Measurements from ENCODE around the gene ECT2.
"Not testable (repeated sequence)": the region's sequence is repeated elsewhere in the genome, so short reads cannot be mapped to it uniquely, and the experiment has no call there.

Gene ECT2

DNA sequence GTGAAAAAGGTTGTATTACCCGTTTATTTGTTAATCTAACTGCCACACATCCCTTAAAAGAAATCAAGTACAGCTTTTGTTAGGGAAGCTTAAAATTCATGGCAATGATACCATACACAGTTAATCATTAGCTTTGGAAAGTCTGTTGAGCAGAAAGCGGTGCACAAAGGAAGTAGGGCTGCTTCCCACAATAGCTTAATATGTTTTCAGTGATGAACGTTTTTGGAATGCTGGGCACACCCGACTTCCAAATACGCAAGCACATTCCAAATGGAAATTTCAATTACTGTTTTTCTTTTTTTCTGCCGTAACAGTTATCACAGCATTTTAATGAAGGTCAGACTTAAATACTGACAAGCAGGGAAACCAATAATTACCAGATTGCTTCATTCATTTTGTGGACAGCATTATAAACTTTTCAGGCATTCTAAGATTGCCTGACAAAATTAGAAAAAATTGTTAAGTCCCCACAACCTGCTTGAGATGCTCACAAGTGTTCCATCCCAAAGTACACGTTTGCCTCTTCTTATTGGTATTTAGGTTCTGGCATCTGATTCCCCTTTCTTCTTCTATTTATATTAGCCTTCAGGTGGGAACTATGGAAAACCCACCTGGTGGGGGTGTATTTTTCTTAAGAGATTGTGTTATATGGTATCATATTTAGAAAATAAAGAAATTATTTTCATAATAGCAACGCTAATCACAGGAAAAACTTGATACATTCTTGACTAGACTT is 1.1 kb upstream of the ECT2 start:
- no peak for DNase-seq

DNA sequence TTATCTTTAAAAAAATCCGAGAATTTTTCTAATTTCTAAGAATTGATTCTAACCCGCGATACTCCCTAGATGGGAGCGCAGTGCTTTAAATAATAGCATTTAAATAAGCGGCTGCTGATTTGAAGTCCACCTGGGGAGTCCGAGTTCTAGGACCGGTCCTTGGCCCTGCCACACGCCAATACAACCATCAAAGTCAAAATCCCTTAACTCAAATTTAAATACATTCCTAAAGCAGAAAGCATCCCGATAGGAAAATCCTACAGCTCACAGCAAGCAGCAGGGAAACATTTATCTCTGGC is 508 bp upstream of the ECT2 start:
- no peak for DNase-seq

DNA sequence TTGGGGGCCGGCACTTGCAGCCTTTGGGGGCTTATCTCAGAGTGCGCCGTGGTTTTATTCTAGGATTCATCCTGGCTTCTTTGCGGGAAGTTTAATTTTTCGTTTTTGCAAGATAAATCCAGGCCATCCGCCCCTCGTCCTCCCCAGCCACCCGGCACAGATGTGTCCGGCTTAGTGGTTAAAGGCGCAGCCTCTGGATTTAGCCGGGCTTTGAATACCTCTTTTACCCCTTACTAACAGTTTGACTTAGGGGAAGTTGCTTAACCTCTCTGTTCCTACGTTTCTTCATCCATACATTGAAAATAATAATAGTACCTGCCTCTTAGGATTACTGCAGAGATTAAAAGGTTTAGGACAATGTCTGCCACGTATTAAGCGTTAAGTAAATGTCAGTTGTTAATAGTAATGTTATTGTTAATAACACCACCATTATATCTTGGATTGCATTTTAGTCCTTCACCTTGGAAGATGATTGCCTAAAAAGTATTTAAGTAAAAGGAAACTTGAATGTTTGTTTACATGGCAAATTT is 714 bp downstream of the ECT2 start:
- DNase-seq = no peak

DNA sequence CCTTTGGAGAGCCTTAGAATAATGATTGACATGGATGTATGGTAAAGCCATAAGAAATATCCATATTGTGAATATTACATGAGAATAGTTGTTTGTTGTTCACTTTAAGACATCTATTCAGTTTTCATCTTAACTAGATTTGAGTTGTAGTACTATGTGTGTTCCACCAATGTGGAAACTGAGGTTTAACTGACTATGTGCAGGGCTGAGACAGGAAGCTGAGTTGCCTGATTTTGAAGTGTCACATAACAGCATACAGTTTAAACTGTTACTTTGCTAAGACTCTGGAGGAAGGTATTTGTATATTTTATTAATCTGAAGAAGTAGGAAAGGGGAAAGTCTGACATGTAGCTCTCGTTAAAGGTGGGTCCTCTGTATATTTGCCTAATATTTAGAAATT is 2.1 kb downstream of the ECT2 start:
- DNase-seq = no peak

DNA sequence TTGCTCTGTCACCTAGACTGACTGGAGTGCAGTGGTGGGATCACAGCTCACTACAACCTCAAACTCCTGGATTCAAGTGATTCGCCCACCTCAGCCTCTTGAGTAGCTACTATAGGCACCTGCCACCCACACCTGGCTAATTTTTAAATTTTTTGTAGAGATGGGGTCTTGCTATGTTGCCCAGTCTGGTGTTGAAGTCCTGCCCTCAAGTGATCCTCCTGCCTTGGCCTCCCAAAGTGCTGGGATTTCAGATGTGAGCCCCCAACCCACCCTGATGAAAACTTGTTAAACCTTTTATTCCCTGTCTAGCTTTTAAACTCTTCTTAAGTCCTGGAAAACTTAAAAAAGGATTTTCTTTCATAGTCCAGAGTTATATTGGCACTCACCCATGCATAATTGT is 2.6 kb downstream of the ECT2 start:
- DNase-seq = no peak

DNA sequence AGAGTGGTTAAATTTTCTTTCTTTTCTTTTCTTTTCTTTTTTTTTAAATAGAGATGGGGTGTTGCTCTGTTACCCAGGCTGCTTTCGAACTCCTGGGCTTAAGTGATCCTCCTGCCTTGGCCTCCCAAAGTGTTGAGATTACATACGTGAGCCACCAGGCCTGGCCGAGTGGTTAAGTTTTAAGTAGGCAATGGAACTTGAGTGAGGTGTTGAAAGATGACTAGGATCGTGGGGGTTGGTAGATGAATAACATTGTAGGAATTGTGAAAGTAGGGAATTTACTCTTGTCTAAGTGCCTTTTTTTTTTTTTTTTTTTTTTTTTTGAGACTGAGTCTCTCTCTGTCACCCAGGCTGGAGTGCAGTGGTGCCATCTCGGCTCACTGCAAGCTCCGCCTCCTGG is 9.9 kb downstream of the ECT2 start:
- not testable (repeated sequence) for DNase-seq

DNA sequence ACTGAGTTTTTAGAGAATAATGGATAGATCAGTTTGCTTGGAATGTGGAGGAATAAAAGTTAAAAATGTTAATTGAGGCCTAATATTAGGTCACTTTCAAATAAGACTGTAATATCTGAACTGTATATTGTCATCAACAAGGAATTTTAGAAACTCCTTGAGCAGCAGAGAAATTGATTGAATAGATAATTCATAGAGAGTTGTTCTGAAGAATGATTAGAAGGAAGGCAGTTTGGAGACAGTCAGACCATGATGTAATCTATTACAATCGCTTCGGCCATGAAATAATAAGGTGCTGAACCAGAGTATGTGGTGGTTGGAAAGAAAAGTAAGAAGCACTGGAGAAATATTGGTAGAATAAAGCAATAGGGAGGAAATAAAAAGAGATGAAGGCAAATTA is 15.7 kb downstream of the ECT2 start:
- no peak for DNase-seq

DNA sequence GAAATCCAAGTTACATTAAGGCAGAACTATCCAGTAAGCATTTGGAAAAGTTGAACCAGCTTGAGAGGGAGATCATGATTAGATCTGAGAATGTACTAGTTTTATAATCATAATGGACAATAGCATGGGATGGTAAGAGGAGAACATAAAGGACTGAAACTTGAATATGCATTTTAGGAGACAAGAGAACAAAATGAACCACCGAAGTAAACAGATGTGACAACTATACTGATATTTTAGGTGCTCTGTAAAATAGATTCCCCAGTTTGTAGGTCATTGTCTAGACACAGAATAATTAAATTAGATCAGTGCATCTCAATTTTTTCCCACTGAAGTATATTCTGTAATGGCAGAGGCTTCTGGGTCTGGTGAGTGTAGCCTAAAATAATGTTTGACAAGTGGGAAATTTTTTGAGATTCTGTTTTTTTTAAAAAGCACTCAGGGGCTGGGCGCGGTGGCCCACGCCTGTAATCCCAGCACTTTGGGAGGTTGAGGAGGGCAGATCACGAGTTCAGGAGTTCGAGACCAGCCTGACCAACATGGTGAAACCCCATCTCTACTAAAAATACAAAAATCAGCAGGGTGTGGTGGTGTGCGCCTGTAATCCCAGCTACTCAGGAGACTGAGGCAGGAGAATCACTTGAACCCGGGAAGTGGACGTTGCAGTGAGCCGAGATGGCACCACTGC is 16.3 kb downstream of the ECT2 start:
- no peak for DNase-seq

DNA sequence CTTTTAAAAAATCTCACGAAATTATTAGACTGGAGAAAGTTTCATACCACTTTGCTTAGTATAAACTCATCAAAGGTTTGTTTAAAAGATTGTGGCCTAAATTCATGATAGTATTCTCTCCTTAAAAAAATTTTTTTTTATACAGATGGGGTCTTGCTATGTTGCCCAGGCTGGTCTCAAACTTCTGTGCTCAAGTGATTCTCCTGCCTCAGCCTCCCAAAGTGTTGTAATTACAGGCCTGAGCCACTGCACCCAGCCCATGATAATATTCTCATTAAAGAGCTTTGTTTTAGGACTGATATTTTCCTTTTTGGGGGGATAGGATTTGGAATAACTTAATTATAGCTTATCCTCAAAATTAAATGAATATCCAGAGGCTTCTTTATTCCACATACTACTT is 19.9 kb downstream of the ECT2 start:
- no peak for DNase-seq

DNA sequence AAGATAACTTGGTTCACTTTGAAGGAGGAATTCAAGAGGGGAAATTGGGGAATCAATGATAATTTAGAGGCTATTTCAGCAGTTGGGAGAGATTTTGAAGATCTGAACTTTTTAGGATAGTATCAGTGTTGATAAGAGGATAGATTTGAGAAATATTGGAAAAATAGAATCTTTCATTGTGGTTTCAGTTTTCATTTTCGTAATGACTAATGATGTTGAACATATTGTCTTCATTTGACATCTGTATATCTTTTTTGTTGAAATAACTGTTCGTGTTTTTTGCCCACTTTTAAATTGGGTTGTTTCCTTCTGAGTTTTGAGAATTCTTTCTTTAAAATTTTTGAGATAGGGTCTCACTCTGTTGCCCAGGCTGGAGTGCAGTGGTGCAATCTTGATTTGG is 21.1 kb downstream of the ECT2 start:
- no peak for DNase-seq

DNA sequence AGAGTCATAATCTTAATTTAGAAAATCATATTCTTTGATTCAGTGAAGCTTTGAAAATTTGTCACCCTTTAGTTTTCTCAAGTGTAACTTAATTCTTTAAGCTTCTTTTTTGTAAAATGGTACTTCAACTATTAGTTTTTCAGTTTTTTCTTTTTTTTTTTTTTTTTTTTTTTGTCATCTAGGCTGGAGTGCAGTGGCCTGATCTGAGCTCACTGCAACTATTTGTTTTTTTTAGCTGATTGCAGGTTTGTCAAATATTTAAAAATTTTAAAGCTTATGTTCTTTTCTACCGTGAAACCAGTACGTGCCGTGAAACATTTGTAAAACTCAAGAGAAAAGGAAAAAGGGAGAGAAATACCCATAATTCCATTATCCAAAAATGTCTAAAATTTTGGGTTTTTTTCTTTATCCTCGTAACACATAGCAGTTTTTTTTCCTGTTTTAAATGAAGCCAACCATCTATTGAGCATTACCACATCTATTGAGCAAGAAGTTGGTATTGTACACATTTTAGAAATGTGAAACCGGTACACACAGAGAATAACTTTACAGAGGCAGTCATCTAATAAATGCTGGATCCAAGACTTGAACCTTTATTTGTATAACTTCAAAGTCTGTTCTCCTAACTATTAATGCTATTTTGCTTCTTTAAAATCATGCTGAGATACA is 25.7 kb downstream of the ECT2 start:
- no peak for DNase-seq

DNA sequence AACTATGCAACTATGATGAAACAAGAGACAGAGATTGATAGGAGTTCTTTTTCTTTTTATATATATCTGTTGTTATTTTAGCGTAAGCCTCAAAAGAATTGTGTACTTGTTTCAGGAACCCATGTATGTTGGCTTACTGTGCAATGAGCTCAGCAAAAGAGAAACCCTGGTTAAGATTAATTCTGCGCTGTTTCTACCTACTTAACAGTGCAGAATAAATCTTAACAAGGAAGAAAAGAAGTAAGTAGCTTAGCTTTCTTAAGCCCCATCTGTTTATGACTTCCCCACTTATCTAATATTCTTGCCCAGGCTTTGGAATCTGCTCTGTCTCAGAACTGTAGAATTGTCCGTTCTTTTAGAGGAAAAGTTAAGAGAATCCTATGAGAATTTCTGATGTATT is 27.4 kb downstream of the ECT2 start:
- no peak for DNase-seq

DNA sequence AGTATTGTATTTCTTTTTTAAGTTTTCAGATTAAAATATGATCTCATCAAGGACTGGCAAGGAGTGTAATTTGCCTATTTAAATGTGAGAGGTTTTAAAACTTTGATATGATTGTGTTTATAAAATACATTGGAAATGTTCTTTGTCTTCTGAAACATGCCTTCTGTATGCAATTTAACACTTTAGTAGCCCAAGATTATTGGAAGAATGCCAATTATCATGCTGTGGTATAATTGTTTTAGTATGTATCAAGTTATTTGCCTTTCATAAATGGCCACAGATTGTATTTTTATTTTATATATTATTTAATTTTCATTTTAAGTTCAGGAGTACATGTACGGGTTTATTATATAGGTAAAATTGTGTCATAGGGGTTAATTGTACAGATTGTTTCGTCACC is 31.7 kb downstream of the ECT2 start:
- no peak for DNase-seq

DNA sequence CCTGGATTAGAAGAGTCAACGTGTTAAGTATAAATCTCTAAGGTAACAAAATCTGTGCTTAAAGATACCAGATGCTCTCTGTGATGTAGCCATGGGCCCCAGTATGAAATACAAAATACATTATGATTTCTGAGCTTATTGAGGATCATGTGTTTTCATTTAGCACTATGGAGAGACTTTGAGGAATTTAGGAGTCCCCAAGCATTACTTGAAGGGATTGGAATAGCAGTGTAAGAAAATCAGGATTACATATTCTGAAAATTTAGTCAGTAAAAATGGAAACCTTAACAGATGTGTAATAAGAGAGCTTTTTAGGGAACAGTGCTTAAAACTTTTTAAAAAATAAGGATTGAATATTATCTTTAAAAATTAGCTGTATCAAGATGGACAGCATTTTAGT is 35.5 kb downstream of the ECT2 start:
- no peak for DNase-seq

DNA sequence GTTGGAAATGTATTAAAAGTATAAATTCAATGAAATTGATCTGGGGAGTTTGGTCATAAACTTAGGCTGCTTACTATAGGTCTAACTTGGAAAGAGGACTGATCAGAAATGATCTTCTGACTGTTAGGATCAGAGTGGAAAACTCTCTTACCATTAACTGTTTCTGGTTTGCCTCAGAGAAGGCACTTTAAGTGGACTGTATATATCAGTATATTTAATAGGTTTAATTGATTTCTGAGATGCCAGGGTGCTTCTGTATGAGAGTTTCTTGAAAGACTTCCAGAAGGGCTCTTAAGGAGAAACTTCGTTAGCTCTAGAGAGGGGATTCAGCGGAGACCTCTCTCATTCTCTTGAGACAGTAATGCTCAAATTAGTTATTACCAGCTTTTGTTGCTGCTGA is 36.5 kb downstream of the ECT2 start:
- DNase-seq = no peak

DNA sequence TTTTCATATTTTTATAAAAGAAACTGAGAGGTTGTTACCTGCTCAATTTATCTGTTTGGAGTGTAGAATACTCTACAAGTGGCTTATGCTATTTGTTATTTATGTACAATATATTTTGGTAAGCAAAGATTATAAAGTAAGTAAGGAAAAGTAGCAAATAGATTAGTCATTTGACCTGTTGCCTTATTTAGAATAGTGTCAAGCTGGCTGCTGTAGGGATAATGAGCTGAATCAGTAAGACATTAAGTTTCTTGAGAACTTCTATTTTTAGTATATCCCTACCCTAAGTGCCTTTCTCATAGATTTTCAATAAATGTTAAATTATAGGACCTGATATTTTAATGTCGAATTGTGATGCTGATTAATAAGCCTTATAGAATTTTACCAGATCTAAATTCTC is 37.2 kb downstream of the ECT2 start:
- DNase-seq = no peak

DNA sequence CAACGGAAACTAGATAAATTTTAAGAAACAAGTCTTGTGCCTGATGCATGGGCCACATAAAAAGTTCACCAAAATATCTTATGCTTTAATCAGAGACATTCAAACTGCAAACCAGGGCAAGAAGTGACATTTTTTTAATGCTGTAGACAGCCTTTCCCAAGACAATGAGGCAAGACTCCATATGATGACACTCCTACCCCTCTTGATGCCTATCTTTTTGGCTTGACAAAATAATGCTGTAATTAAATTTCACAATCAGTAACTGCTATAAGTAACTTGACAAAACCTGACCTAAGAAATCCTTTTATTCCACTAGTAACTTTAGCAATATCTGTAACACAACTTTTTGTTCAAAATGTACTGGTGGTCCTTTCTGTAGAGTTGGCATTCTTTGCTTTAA is 48.7 kb downstream of the ECT2 start:
- no peak for DNase-seq

DNA sequence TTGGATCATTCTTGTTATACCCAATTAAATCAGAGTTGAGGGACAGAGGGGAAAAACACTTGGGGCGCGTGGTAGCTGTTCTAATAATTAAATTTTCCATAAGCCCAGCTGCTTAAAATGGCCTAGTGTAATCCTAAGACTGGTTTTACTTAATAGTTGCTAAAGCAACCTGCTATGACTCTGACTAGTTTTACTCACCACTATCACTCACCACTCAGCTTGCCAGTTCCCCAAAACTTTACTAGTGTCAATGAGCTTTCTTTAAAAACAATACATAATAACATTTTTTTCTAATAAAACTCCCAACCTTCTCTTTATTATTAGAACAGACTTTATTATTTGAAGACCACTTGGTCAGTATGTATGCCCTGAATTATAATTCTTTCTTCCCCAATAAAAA is 49.6 kb downstream of the ECT2 start:
- no peak for DNase-seq

DNA sequence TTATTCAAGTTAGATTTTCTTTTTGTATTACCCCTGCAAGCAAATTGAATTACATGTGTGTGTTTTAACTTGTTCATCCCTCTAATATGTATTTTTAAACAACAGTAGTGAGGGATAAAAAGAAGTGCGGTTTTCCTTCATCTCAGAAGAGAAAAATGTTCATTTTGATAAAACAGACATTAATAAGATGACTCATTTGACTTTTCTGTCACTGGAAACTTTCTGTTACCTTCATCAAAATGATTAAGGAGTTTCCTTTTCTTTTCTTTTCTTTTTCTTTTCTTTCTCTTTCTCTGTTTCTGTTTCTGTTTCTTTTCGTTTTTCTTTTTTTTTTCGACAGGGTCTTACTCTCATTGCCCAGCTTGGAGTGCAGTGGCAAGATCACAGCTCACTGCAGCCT is 53.0 kb downstream of the ECT2 start:
- DNase-seq = no peak

DNA sequence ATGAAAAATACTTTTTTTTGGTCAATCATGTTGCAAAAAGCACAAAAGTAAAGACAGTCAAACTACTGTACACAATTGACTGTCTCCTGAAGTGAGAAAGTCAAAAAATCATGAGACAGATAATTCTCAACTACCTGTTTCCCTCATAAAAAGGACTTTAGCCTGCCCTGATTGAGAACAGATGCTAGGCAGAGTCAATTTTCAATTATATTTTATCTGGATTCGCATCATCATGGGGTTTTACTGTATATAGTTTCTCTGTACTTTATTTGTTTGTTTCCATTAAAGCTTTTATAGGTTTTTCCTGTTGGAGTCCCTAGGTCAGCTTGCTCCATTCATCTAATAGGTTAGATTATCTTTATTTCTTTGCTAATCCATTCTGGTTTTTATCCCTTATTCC is 53.8 kb downstream of the ECT2 start:
- DNase-seq = no peak

DNA sequence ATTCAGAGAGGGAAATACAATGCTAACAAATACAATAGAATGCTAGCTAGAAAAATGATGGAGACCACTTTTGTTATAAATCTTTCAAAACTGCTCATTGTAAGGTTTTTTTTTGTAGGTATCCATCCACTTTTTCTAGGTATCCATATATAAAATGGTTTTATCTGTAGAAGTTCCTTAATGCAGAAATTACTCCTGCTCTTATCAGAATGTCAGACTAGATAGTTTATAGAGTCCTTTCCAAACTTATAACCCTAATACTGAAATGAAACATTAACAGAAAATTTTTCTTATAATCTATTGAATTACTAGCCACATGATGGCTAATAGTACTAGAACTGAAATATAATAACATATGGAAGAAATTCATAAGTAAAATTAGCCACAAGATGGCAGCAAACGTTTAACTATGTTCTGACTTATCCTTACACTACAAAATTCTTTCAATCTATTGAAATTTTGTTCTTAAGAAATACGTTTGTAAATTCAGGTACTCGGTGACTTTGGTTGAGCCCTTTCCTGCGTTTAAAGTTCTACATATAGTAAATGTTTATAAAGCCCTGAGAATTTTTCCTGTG is 58.5 kb downstream of the ECT2 start:
- DNase-seq = no peak

DNA sequence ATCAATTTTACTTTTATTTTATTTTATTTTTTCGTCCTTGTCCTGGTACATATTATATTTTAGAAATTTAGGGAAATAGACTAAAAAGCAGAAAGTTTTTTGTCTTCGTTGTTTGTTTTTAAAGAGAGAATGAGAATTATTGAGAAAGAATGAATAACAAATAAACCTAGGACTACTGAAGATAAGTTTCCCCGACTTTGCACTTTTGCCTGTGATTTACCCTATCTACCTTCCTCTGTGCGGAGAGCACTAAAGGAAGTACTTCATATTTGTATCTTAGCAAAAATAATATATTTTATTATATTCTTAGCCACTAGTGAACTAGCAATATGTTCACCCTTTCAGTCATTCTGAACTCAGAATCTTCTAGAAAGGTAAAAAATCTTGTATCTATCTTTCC is 60.6 kb downstream of the ECT2 start:
- DNase-seq = no peak

DNA sequence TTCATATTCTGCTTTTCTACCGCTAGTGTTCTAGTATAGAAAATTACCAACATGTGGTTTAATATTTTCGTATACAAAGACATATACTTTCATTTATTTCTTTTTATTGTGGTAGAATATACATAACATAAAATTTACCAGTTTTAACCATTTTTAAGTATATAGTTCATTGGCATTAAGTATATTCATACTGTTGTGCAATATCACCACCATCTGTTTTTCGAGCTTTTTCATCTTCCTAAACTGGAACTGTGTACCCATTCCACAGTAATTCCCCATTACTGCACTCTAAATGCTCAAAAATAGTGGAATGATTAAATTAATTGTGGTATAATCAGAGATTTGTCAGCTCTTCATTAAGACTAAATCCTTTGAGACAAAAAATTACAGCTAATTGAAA is 62.9 kb downstream of the ECT2 start:
- no peak for DNase-seq

DNA sequence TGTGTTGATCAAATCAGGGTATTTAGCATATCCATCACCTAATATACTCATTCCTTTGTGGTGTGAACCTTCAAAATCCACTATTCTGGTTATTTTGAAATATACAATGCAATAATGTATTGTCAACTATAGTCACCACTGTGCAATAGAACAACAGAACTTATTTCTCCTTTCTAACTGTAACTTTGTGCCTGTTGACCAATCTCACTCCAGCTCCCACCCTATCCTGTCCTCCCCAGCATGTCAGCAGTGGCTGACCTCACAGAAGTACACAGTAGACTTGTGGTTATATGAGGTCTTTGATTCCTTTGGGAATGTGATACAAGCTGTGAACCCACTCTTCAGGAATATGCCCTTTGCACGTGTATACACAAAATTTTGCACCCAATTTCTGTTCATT is 64.2 kb downstream of the ECT2 start:
- DNase-seq = no peak

Data from activated CD4-positive, alpha-beta T cell treated with anti-CD3 and anti-CD28 coated beads, Interleukin-2, amount 50 U/mL, for 4 hours (primary cell).